ENCODE results near the gene PLP2. TPM values are rescaled to one million over a fixed set of nuclear protein-coding genes. Genes with fewer than 3 reads are reported as not detected.
A peak's percentile ranks its signal among the peaks of the same experiment; 100 is the strongest.
"Not testable (repeated sequence)": the region's sequence is repeated elsewhere in the genome, so short reads cannot be mapped to it uniquely, and the experiment has no call there.

Gene PLP2
- total RNA-seq, 6 experiments from 2014 or later = 7.4 to 24.4 (median 14.5) TPM

GRCh38 chrX:49147282-49147681, 24.4 kb upstream of the PLP2 start:
- ATAC-seq = no peak
- Histone ChIP-seq H3K4me3 (no peak overlapping the region), H3K4me1 (no peaks in the 10 kb centered on the region), H3K27me3 (no peaks in the 10 kb centered on the region), H3K36me3 (no peaks in the 10 kb centered on the region), H3K9me3 (no peaks in the 10 kb centered on the region), H3K27ac (no peak overlapping the region)
- intact Hi-C loops (cut with DNase I) = no loop called here
- DNase-seq = peak in 1 of 3 donors; percentile 11
- TF ChIP-seq CTCF (IDR thresholded peaks at IDR 0.05) (no peak), POLR2A (IDR thresholded peaks at IDR 0.05) (no peak)
- 91% methylated on average over 8 of the region's 8 CpGs for WGBS (ENCODE audit: insufficient coverage, low coverage, low lambda C conversion rate, missing lambda C conversion rate)

DNA sequence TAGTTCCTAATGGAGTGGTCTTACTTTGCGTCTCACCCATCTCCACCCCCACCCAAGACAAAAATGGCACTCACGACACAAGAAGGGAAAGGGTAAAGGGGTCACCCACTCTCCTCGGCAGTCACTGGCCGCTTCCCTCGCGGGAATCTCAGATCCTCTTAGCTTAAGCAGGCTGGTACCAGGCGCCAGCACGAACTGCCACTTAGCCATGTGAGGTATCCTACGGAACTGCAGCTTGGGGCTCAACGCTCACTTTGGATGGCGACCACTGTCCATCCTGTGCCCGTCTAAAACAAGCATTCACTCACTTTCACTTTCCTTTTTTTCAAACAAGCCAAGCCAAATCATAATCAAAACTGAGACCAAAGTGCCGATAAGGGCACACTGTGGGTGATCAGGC, 23.8 kb upstream of the PLP2 start:
- H3K4me1 ChIP-seq = no peaks in the 10 kb centered on the region
- H3K27me3 ChIP-seq = no peaks in the 10 kb centered on the region
- no peak overlapping the region for H3K4me3 ChIP-seq
- peak in 1 of 3 donors; percentile 33 for DNase-seq
- intact Hi-C loops (cut with DNase I) = no loop called here
- H3K27ac ChIP-seq = no peak overlapping the region
- H3K9me3 ChIP-seq = no peaks in the 10 kb centered on the region
- WGBS (ENCODE audit: insufficient coverage, low coverage, low lambda C conversion rate, missing lambda C conversion rate) = 83% methylated on average over 12 of the region's 13 CpGs
- peak in 1 of 4 donors; percentile 19 for ATAC-seq
- no peaks in the 10 kb centered on the region for H3K36me3 ChIP-seq
- no peak for TF ChIP-seq POLR2A (IDR thresholded peaks at IDR 0.05)
- TF ChIP-seq CTCF (IDR thresholded peaks at IDR 0.05) = no peak

DNA sequence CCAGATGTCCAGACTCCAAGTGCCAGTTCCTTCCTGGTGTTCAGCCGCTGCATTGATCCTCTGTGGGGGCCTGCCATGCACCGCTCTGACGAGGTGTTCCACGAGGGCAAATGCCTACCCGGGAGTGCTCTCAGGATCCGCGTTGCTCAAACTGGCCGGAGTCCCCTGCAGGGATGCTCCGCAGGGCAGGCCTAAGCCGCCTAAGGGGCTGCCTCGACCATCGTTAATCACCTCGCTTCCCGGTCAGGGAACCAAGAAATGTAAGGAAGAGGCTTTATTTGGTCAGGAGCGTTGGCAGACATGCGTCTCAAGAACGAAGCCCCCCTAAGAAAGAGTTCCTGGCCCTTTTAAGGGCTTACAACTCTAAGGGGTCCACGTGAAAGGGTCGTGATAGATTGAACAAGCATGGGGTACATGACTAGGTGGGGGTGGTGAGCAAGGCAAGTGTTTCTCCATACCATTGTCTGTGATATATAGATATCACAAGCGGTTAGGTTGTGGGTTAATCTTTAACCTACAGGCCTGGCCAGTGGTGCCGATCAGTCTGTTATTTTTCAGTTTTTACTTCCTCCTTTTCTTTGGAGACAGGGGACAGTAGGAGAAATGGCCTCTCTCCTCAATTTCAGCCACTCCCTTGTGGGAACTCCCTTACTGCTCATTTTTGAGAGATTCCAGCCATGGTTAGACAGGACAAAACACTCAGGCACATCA, 23.2 kb upstream of the PLP2 start:
- H3K36me3 ChIP-seq; H3K9me3 ChIP-seq; H3K4me1 ChIP-seq; H3K4me3 ChIP-seq; H3K27me3 ChIP-seq; intact Hi-C loops (cut with DNase I); H3K27ac ChIP-seq: not testable (repeated sequence)
- WGBS (ENCODE audit: insufficient coverage, low coverage, low lambda C conversion rate, missing lambda C conversion rate) = 67% methylated on average over 10 of the region's 21 CpGs
- ATAC-seq (peak in 2 of 4 donors; percentile 25 to 61), DNase-seq (peak in 1 of 3 donors; percentile 45)

- H3K27ac ChIP-seq; H3K27me3 ChIP-seq; H3K36me3 ChIP-seq; H3K4me1 ChIP-seq; ATAC-seq; H3K9me3 ChIP-seq; H3K4me3 ChIP-seq; intact Hi-C loops (cut with DNase I): not testable (repeated sequence)
- 82% methylated on average over 12 of the region's 14 CpGs for WGBS (ENCODE audit: insufficient coverage, low coverage, low lambda C conversion rate, missing lambda C conversion rate)
- peak in 1 of 3 donors; percentile 3 for DNase-seq
These were observed 22.4 kb upstream of the PLP2 start for GRCh38 chrX:49149291-49149690.

- DNase-seq (peak in 1 of 3 donors; percentile 8), ATAC-seq (no peak)
- intact Hi-C loops (cut with DNase I) = no loop called here
- H3K27ac ChIP-seq = no peak overlapping the region
- H3K36me3 ChIP-seq = no peaks in the 10 kb centered on the region
- H3K4me1 ChIP-seq = no peaks in the 10 kb centered on the region
- no peak for TF ChIP-seq POLR2A (IDR thresholded peaks at IDR 0.05)
- TF ChIP-seq CTCF (IDR thresholded peaks at IDR 0.05) = no peak
- no peak overlapping the region for H3K4me3 ChIP-seq
- WGBS (ENCODE audit: insufficient coverage, low coverage, low lambda C conversion rate, missing lambda C conversion rate) = 56% methylated on average over 1 of the region's 1 CpG
- H3K9me3 ChIP-seq = no peaks in the 10 kb centered on the region
- no peaks in the 10 kb centered on the region for H3K27me3 ChIP-seq
These were observed 18.2 kb upstream of the PLP2 start for GRCh38 chrX:49153467-49153866.

All from right lobe of liver (tissue), 6 donors.